ENCODE measurements around the gene RIBC2. TPM values are rescaled to one million over a fixed set of nuclear protein-coding genes. Genes with fewer than 3 reads are reported as not detected.

Gene RIBC2
- total and polyA plus RNA-seq, 2 donors, result 0.66 to 2.2 TPM

- H3K36me3 ChIP-seq (ENCODE audit: control insufficient read depth in 2 of 2, insufficient read depth in 2 of 2, low read length in 1 of 2), result no peaks in the 10 kb centered on the region
- H3K27ac ChIP-seq (ENCODE audit: low read depth in 1 of 2, low read length in 1 of 2), result no peak overlapping the region
- H3K9me3 ChIP-seq (ENCODE audit: control insufficient read depth in 2 of 2, insufficient read depth in 1 of 2, low read length in 1 of 2), result no peaks in the 10 kb centered on the region
- no peak overlapping the region for H3K4me3 ChIP-seq (ENCODE audit: low read length in 2 of 2)
- no peak for DNase-seq (ENCODE audit: low read depth in 6 of 9, low spot score in 9 of 9)
- no peaks in the 10 kb centered on the region for H3K4me1 ChIP-seq (ENCODE audit: control insufficient read depth in 2 of 2, insufficient read depth in 2 of 2, low read length in 2 of 2)
- 86% methylated on average over 3 of the region's 3 CpGs for WGBS
- H3K27me3 ChIP-seq (ENCODE audit: control insufficient read depth in 2 of 2, insufficient read depth in 1 of 2, low read length in 1 of 2), result no peaks in the 10 kb centered on the region
Measured at GRCh38 chr22:45480717-45481116, 67.2 kb downstream of the RIBC2 start.

- H3K9me3 ChIP-seq (ENCODE audit: control insufficient read depth in 2 of 2, insufficient read depth in 1 of 2, low read length in 1 of 2), result no peaks in the 10 kb centered on the region
- H3K4me1 ChIP-seq (ENCODE audit: control insufficient read depth in 2 of 2, insufficient read depth in 2 of 2, low read length in 2 of 2), result no peaks in the 10 kb centered on the region
- 91% methylated on average over 5 of the region's 5 CpGs for whole genome bisulfite sequencing
- H3K27me3 ChIP-seq (ENCODE audit: control insufficient read depth in 2 of 2, insufficient read depth in 1 of 2, low read length in 1 of 2), result no peaks in the 10 kb centered on the region
- H3K27ac ChIP-seq (ENCODE audit: low read depth in 1 of 2, low read length in 1 of 2), result no peak overlapping the region
- no peaks in the 10 kb centered on the region for H3K36me3 ChIP-seq (ENCODE audit: control insufficient read depth in 2 of 2, insufficient read depth in 2 of 2, low read length in 1 of 2)
- no peak overlapping the region for H3K4me3 ChIP-seq (ENCODE audit: low read length in 2 of 2)
- no peak for DNase-seq (ENCODE audit: low read depth in 6 of 9, low spot score in 9 of 9)
Measured at GRCh38 chr22:45481661-45482060, 68.2 kb downstream of the RIBC2 start.

Other genes starting within 250 kb of the RIBC2 start
- gene NUP50, start 249.8 kb upstream of the RIBC2 start, total RNA-seq, result 70.1 TPM
- gene NUP50, start 249.8 kb upstream of the RIBC2 start, polyA plus RNA-seq, result 40.6 TPM
- 32.4 TPM for gene KIAA0930, start 172.8 kb upstream of the RIBC2 start, total RNA-seq
- 32.4 TPM for gene KIAA0930, start 172.8 kb upstream of the RIBC2 start, polyA plus RNA-seq
- 0.47 TPM for gene UPK3A, start 128.7 kb upstream of the RIBC2 start, total RNA-seq
- 1.0 TPM for gene UPK3A, start 128.7 kb upstream of the RIBC2 start, polyA plus RNA-seq
- gene FAM118A, start 103.8 kb upstream of the RIBC2 start, total RNA-seq, result 24.1 TPM
- 43.8 TPM for gene FAM118A, start 103.8 kb upstream of the RIBC2 start, polyA plus RNA-seq
- 0.19 TPM for gene SMC1B, start 94 bp upstream of the RIBC2 start, total RNA-seq
- gene SMC1B, start 94 bp upstream of the RIBC2 start, polyA plus RNA-seq, result 0.11 TPM
- gene FBLN1, start 89.2 kb downstream of the RIBC2 start, total RNA-seq, result 9.3 TPM
- gene FBLN1, start 89.2 kb downstream of the RIBC2 start, polyA plus RNA-seq, result 36.3 TPM